RWPE1 (cell line): ENCODE data around the gene COL15A1.
"Not testable (repeated sequence)": the region's sequence is repeated elsewhere in the genome, so short reads cannot be mapped to it uniquely, and the experiment has no call there.

ENCODE experiments used
- CTCF ChIA-PET: fragments of 350-600 bp; sonication (Branson Sonifier 250); formaldehyde crosslinking; extraction: SDS; loops from one replicate; lab custom pipeline; 2021; lab: Yijun Ruan, JAX
- POLR2A ChIA-PET: fragments of 400-600 bp; formaldehyde crosslinking; extraction: SDS; loops from one replicate; lab custom pipeline; 2020; ENCODE audit warnings: antibody characterized with exemption; ENCODE audit not compliant: low non-redundant PET; lab: Yijun Ruan, JAX
- DNase-seq: peaks from one replicate; pipeline ENCODE4 v3.0.0; 2012; ENCODE audit warnings: low spot score
- H3K27ac ChIP-seq: fragments of 450-650 bp; 2 replicates; pipeline ENCODE4 v1.5.1; 2017
- CTCF ChIP-seq: fragments of 450-650 bp; conservative IDR thresholded peaks from 2 replicates; pipeline ENCODE4 v1.5.1; 2017; ENCODE audit warnings: low read depth, mild to moderate bottlenecking

COL15A1 gene

GRCh38 chr9:99004717-99005460 lies 61.2 kb downstream of the COL15A1 start:
- no peak for TF ChIP-seq CTCF
- no peak overlapping the region for H3K27ac ChIP-seq
- CTCF ChIA-PET: no interaction called here
- no peak for DNase-seq
- POLR2A ChIA-PET: no interaction called here

- ChIA-PET POLR2A (no interaction called here), CTCF (no interaction called here)
- DNase-seq: no peak
- TF ChIP-seq CTCF: no peak
- no peak overlapping the region for H3K27ac ChIP-seq
Measured at GRCh38 chr9:99005651-99006050, 61.9 kb downstream of the COL15A1 start.

- no peak for TF ChIP-seq CTCF
- no peak for DNase-seq
- CTCF ChIA-PET: interaction anchor here (0.6 to 0.7 kb wide), 2 partner anchors 13 to 320 kb away, joined by 3 to 4 read pairs; no protein-coding TSS in a partner anchor
- POLR2A ChIA-PET: no interaction called here
- H3K27ac ChIP-seq: no peak overlapping the region
Measured at GRCh38 chr9:99006511-99006910, 62.8 kb downstream of the COL15A1 start.

GRCh38 chr9:99006979-99007378 lies 63.3 kb downstream of the COL15A1 start:
- ChIA-PET POLR2A (no interaction called here), CTCF (interaction anchor here (0.6 to 0.7 kb wide), 2 partner anchors 13 to 321 kb away, joined by 3 to 4 read pairs; no protein-coding TSS in a partner anchor)
- TF ChIP-seq CTCF: no peak
- H3K27ac ChIP-seq: no peak overlapping the region
- DNase-seq: no peak

- CTCF ChIA-PET: interaction anchor here (0.7 kb wide), 1 partner anchor 34 kb away, joined by 3 read pairs; no protein-coding TSS in a partner anchor
- DNase-seq: no peak
- no peak overlapping the region for H3K27ac ChIP-seq
- POLR2A ChIA-PET: no interaction called here
- TF ChIP-seq CTCF: no peak
Measured at GRCh38 chr9:99008203-99008602, 64.5 kb downstream of the COL15A1 start.

GRCh38 chr9:99010393-99010792 lies 66.7 kb downstream of the COL15A1 start:
- DNase-seq, CTCF ChIA-PET, POLR2A ChIA-PET, H3K27ac ChIP-seq: not testable (repeated sequence)

- POLR2A ChIA-PET: no interaction called here
- CTCF ChIA-PET: interaction anchor here (0.6 to 1.0 kb wide), 3 partner anchors 13 to 830 kb away, joined by 3 read pairs; no protein-coding TSS in a partner anchor
- no peak for DNase-seq
Measured at GRCh38 chr9:99011161-99011709, 67.5 kb downstream of the COL15A1 start.

More at GRCh38 chr9:99011161-99011709, 67.5 kb downstream of the COL15A1 start:
- TF ChIP-seq CTCF: no peak; the same call in 1 of the 2 replicates
- no peak overlapping the region for H3K27ac ChIP-seq
